OCI-LY1 (cell line): ENCODE results near the gene LIMCH1.

ENCODE experiments used
- H2AFZ ChIP-seq: fragments of 200-600 bp; sonication (generic), shearing (Covaris generic); 2 replicates; pipeline ENCODE4 v1.6.0; 2014; ENCODE audit warnings: antibody characterized with exemption, mild to moderate bottlenecking, low read length
- H3F3A ChIP-seq: fragments of 200-600 bp; sonication (generic), shearing (Covaris generic); 2 replicates; pipeline ENCODE4 v1.6.0; 2014; ENCODE audit warnings: mild to moderate bottlenecking, antibody characterized with exemption, low read length, moderate library complexity; ENCODE audit not compliant: insufficient read depth
- H3K27ac ChIP-seq: fragments of 200-600 bp; sonication (generic); 2 replicates; pipeline ENCODE4 v1.5.1; 2014; ENCODE audit warnings: low read length, mixed run types, mild to moderate bottlenecking, low read depth; ENCODE audit not compliant: poor library complexity, severe bottlenecking
- H3K27me3 ChIP-seq: fragments of 200-600 bp; sonication (generic); 2 replicates; pipeline ENCODE4 v1.6.0; 2014; ENCODE audit warnings: antibody characterized with exemption, mild to moderate bottlenecking, low read length, moderate library complexity; ENCODE audit not compliant: insufficient read depth
- H3K36me3 ChIP-seq: fragments of 200-600 bp; sonication (generic); 2 replicates; pipeline ENCODE4 v1.6.1; 2014; ENCODE audit warnings: mild to moderate bottlenecking, antibody characterized with exemption, low read length, moderate library complexity, mixed read lengths; ENCODE audit not compliant: insufficient read depth
- H3K4me1 ChIP-seq: fragments of 200-600 bp; sonication (generic); 2 replicates; pipeline ENCODE4 v1.5.1; 2014; ENCODE audit warnings: mild to moderate bottlenecking, low read length, moderate library complexity; ENCODE audit not compliant: insufficient read depth, severe bottlenecking
- H3K4me2 ChIP-seq: fragments of 200-600 bp; sonication (generic), shearing (Covaris generic); 2 replicates; pipeline ENCODE4 v1.6.1; 2014; ENCODE audit warnings: low read length
- H3K4me3 ChIP-seq: fragments of 200-600 bp; sonication (generic); 2 replicates; pipeline ENCODE4 v1.5.1; 2014; ENCODE audit warnings: low read length, low read depth, mild to moderate bottlenecking, mixed read lengths; ENCODE audit not compliant: poor library complexity, severe bottlenecking
- H3K79me2 ChIP-seq: fragments of 200-600 bp; shearing (Covaris generic); 2 replicates; pipeline ENCODE4 v1.6.1; 2016; ENCODE audit warnings: mixed run types, low read length, mixed read lengths; ENCODE audit not compliant: insufficient read depth
- H3K9ac ChIP-seq: fragments of 200-600 bp; sonication (generic), shearing (Covaris generic); 2 replicates; pipeline ENCODE4 v1.6.1; 2014; ENCODE audit warnings: mild to moderate bottlenecking, low read length, mixed read lengths
- H3K9me2 ChIP-seq: fragments of 200-600 bp; sonication (generic), shearing (Covaris generic); 2 replicates; pipeline ENCODE4 v1.6.1; 2014; ENCODE audit warnings: low read depth, mild to moderate bottlenecking, low read length, mixed read lengths
- H3K9me3 ChIP-seq: fragments of 200-600 bp; shearing (Covaris generic); 2 replicates; pipeline ENCODE4 v1.6.1; 2014; ENCODE audit warnings: low read length, mixed read lengths
- H4K20me1 ChIP-seq: fragments of 200-600 bp; sonication (generic), shearing (Covaris generic); 2 replicates; pipeline ENCODE4 v1.6.0; 2016; ENCODE audit warnings: mild to moderate bottlenecking, low read length; ENCODE audit not compliant: insufficient read depth
- CTCF ChIP-seq: fragments of 200-600 bp; sonication (generic), shearing (Covaris generic); IDR thresholded peaks from 2 replicates; pipeline ENCODE4 v1.5.1; 2017; ENCODE audit warnings: mild to moderate bottlenecking, antibody characterized with exemption, low read length, moderate library complexity, mixed read lengths
- EZH2 ChIP-seq: fragments of 200-600 bp; sonication (generic), shearing (Covaris generic); IDR thresholded peaks from 2 replicates; pipeline ENCODE4 v1.8.0; 2017; ENCODE audit warnings: borderline replicate concordance, mixed run types, mild to moderate bottlenecking, antibody characterized with exemption, low read length, moderate library complexity, mixed read lengths

LIMCH1 gene

GRCh38 chr4:41701983-41702382 is 164.0 kb downstream of the LIMCH1 start:
- Histone ChIP-seq H4K20me1 (no peaks in the 10 kb centered on the region), H3K27ac (no peak overlapping the region), H3K4me3 (no peak overlapping the region), H3K36me3 (no peaks in the 10 kb centered on the region), H2AFZ (no peak overlapping the region), H3K27me3 (no peaks in the 10 kb centered on the region), H3F3A (no peaks in the 10 kb centered on the region), H3K79me2 (no peaks in the 10 kb centered on the region), H3K9me3 (no peaks in the 10 kb centered on the region), H3K9me2 (no peaks in the 10 kb centered on the region), H3K4me2 (no peak overlapping the region), H3K9ac (no peak overlapping the region), H3K4me1 (no peaks in the 10 kb centered on the region)
- TF ChIP-seq CTCF (no peak), EZH2 (no peak)

- Histone ChIP-seq H3F3A (no peaks in the 10 kb centered on the region), H3K4me3 (no peak overlapping the region), H3K9ac (no peak overlapping the region), H3K27me3 (no peaks in the 10 kb centered on the region), H3K9me2 (no peaks in the 10 kb centered on the region), H2AFZ (no peak overlapping the region), H3K4me1 (no peaks in the 10 kb centered on the region), H3K9me3 (no peaks in the 10 kb centered on the region), H3K36me3 (no peaks in the 10 kb centered on the region), H3K27ac (no peak overlapping the region), H4K20me1 (no peaks in the 10 kb centered on the region), H3K79me2 (no peaks in the 10 kb centered on the region), H3K4me2 (no peak overlapping the region)
- TF ChIP-seq CTCF: no peak
- no peak for TF ChIP-seq EZH2
Measured at GRCh38 chr4:41702770-41703169, 164.8 kb downstream of the LIMCH1 start.

- H3K36me3 ChIP-seq: no peaks in the 10 kb centered on the region
- H3K4me1 ChIP-seq: no peaks in the 10 kb centered on the region
- H3K79me2 ChIP-seq: no peaks in the 10 kb centered on the region
- no peaks in the 10 kb centered on the region for H3K9me3 ChIP-seq
- no peaks in the 10 kb centered on the region for H4K20me1 ChIP-seq
- no peaks in the 10 kb centered on the region for H3K9me2 ChIP-seq
- TF ChIP-seq CTCF (no peak), EZH2 (no peak)
- no peak overlapping the region for H3K4me3 ChIP-seq
- no peak overlapping the region for H3K4me2 ChIP-seq
- no peaks in the 10 kb centered on the region for H3K27me3 ChIP-seq
- no peak overlapping the region for H3K9ac ChIP-seq
- no peak overlapping the region for H2AFZ ChIP-seq
- H3F3A ChIP-seq: no peaks in the 10 kb centered on the region
- H3K27ac ChIP-seq: no peak overlapping the region
Measured at GRCh38 chr4:41703785-41704184, 165.8 kb downstream of the LIMCH1 start.
